Mesenteric fat pad (tissue), 1 donor: ENCODE measurements around the gene LRRC63. TPM values are rescaled to one million over a fixed set of nuclear protein-coding genes. Genes with fewer than 3 reads are reported as not detected.

Experiments
- DNase-seq: peaks from one replicate; pipeline ENCODE4 v3.0.0-alpha.2; 2020; ENCODE audit warnings: low spot score
- total RNA-seq: library from RNA; stranded (reverse); fragmentation: NEBNext Ultra II Directional; extraction: Animal tissue kit (Norgen Biotek cat#: 25700); gene quantifications from one replicate; pipeline ENCODE4 v1.2.1, GENCODE V29; 2021
- donor health status: DM: yes; HTN: yes; CAD: no.

Gene LRRC63
- total RNA-seq, 1 donor from 2014 or later, result 0.19 TPM

- DNase-seq, result no peak
Observed at GRCh38 chr13:46307554-46307953, 95.8 kb downstream of the LRRC63 start.

- DNase-seq, result no peak
Observed at GRCh38 chr13:46310066-46310465, 98.3 kb downstream of the LRRC63 start.

GRCh38 chr13:46311217-46311616 lies 99.5 kb downstream of the LRRC63 start:
- no peak for DNase-seq

- DNase-seq, result no peak
Observed at GRCh38 chr13:46313024-46313423, 101.3 kb downstream of the LRRC63 start.

- DNase-seq, result no peak
Observed at GRCh38 chr13:46313432-46314257, 101.9 kb downstream of the LRRC63 start.

GRCh38 chr13:46314587-46314986 lies 102.9 kb downstream of the LRRC63 start:
- DNase-seq, result no peak

GRCh38 chr13:46315036-46315435 lies 103.3 kb downstream of the LRRC63 start:
- no peak for DNase-seq

- DNase-seq, result no peak
Observed at GRCh38 chr13:46315491-46316075, 103.9 kb downstream of the LRRC63 start.

- no peak for DNase-seq
Observed at GRCh38 chr13:46317120-46317519, 105.4 kb downstream of the LRRC63 start.

GRCh38 chr13:46318986-46319385 lies 107.3 kb downstream of the LRRC63 start:
- DNase-seq, result no peak

GRCh38 chr13:46320406-46320805 lies 108.7 kb downstream of the LRRC63 start:
- no peak for DNase-seq

GRCh38 chr13:46320821-46321220 lies 109.1 kb downstream of the LRRC63 start:
- no peak for DNase-seq

GRCh38 chr13:46321494-46322225 lies 109.9 kb downstream of the LRRC63 start:
- no peak for DNase-seq

- DNase-seq, result no peak
Observed at GRCh38 chr13:46324976-46325375, 113.2 kb downstream of the LRRC63 start.

Other genes starting within 250 kb of the LRRC63 start
- gene ZC3H13, start 159.2 kb upstream of the LRRC63 start, total RNA-seq, result 44.1 TPM
- not detected for gene CPB2, start 106.9 kb upstream of the LRRC63 start, total RNA-seq
- gene LCP1, start 29.8 kb upstream of the LRRC63 start, total RNA-seq, result 195 TPM
- 6.7 TPM for gene RUBCNL, start 175.3 kb downstream of the LRRC63 start, total RNA-seq